ENCODE data around the gene TBX4.

Gene TBX4
- total RNA-seq = 0 reads per million in 2 donors

- no peak for DNase-seq
Measured at GRCh38 chr17:61452301-61453290, at the start of gene TBX4. TSS of gene TBX4 (plus strand) at chr17:61452422. CDS start at chr17:61456491, 4,069 bp downstream.

DNA sequence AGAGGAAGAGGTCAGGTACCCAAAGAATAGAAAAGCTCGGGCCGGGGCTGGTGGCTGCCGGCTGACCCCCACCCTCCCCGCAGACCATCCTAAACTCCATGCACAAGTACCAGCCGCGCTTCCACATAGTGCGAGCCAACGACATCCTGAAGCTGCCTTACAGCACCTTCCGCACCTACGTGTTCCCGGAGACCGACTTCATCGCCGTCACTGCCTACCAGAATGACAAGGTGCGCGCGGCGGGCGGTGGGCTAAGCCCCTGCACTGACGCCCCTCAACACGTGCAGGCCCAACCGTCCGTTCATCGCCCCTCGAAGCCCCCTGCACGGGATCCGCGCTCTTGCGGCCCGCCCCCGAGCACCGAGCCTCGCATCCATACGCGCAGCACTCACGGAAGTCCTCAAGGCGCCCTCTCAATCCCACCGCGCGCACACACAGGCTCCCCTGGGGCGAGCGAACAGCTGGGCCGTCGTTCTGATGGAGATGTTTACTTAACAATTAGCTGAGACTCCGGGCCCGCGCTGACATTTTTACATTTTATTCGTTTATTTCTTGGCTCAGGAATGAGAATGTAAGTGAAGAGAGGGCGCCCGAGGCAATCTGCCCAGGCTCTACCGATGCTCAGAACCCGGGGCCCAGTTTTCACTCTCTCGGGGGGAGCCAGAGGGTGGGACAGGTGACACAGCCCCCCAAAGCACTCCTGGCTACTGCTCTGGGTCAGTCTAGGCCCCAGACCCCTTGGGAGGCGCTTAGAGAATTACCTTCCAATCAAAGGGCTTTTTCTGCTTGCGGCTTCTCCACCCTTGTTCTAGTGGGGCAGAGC is 49.0 kb upstream of the TBX4 start:
- peak in 1 of 5 experiments; percentile 54 for DNase-seq

DNA sequence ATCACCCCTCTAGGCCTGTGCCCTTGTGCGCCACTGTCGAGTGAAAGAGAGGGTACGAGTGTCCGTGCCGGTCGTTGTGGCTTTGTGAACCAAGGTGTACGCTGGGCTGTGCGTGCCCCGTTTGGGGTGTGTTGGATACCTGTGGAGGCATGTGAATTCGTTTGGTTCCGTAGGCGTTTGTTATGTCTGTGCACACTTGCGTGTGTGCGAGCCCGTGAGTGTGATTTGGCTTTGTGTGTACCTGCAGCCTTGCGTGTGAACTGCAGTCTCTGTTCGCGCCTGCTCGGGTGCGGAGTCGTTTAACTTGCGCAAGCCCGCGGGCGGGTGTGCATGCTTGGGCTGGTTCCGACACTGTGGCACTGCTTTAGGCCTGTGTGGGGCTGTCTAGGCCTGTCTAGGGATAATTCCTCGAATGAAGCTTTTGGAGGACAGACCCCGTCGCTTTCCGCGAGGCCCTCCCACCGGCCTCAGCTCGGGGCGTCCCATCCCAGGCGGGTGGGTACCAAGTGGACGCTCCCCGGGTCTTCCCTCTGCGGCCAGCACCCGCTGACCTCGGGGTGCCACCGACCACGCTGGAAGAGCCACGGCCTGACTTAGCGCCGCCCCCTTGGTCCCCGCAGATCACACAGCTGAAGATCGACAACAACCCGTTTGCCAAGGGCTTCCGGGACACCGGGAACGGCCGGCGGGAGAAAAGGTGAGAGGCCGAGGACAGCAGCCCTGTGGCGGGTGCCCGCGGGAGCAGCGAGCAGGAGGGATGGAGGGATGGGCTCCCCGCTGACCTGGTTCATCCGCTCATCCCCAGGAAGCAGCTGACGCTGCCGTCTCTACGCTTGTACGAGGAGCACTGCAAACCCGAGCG is 48.2 kb upstream of the TBX4 start:
- peak in 1 of 5 experiments; percentile 45 for DNase-seq

GRCh38 chr17:61404663-61404912 is 47.6 kb upstream of the TBX4 start:
- DNase-seq = no peak

- DNase-seq = no peak
Measured at GRCh38 chr17:61404913-61405685, 47.1 kb upstream of the TBX4 start.

DNA sequence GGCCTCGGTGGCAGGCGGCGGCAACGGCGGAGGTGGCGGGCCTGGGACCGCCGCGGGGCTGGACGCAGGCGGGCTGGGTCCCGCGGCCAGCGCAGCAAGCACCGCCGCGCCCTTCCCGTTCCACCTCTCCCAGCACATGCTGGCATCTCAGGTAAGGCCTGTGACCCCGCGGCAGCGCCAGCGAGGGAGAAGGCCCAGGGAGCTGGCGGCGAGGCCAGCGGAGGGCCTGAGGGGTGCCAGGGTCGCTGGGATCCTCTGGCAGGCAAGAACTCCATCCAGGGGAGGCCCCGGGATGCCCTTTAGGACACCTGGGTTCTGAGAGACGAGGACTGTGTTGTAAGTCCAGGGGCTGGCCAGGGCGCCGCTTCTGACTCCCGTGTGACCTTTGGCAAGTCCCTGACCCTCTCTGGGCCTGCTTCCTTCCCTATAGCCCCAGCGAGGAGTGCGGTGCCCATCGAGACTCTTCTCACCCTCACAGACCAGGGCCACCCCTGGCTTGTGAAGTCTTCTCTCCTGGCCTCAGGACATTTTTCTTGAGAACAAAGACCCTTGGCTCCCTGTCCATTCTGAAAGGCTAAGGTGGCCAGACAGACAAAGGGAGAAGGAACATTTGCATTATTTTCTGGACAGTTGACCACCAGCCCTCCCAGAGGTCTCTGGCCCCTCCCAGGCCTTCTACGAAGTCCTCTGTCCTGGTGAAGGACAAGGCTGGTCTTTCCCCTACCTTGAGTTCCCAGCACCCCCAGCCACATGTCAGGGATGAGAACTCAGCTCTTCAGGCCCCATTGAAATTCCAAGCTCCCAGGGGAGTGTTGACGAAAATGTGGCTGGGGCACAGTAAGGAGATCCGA is 46.3 kb upstream of the TBX4 start:
- DNase-seq = no peak

DNA sequence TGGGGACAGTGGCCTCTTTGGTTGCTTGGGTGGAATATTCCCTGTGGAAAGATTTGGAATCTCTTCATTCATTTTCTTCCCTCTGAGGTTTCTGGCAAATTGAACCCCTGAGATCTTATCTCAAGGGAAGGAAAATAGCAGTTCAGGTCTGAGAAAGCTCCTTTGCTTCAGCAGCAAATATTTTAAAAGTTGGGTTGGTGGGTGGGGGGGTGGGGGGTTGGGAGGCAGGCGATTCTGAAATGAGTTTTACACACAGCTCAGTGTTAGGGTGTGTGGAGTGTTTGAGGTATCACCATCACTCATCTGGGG is 45.7 kb upstream of the TBX4 start:
- no peak for DNase-seq

DNA sequence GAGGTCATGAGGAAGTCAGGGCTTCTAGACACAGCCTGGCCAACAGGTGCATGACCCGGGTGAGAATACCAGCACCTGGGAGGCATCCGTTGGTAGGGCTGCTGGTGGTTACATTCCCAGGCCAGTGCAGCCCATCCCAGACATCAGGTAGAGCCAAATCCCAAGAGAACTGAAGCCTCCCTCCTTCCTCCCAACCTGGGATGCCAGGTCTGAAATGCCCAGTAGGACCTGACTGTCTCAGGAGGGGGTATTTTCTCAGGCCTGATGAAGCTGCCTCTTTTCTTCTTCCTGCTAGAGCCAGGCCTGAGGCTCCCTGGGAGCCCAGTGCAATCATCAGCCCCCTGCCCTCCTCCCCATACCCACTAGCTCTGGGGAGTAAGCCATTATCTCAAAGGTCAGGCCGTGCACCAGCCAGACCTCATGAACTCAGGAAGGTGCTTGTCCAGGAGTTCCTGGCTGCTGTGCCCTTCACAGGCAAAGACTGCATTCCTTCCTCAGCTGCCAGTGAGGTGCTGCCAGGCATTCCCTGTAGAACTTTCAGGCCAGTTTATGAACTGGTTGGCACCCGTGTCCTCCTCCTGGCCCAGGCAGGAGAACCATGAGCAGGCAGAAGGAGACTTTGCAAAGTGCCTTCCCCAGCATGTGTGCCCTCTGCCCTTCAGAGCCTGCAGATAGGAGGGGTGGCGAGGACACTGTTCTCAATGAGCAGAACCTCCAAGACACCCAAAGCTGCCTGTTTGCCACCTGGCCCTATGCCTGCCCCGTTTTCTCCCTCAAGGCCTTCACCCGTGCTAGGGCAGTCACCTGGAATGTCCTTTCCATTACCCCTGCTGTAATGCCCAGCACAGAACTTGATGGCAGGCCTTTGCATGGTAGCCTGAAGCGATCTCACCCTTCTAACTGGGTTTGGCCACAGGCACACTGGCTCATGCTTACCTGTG is 45.0 kb upstream of the TBX4 start:
- DNase-seq = no peak

DNA sequence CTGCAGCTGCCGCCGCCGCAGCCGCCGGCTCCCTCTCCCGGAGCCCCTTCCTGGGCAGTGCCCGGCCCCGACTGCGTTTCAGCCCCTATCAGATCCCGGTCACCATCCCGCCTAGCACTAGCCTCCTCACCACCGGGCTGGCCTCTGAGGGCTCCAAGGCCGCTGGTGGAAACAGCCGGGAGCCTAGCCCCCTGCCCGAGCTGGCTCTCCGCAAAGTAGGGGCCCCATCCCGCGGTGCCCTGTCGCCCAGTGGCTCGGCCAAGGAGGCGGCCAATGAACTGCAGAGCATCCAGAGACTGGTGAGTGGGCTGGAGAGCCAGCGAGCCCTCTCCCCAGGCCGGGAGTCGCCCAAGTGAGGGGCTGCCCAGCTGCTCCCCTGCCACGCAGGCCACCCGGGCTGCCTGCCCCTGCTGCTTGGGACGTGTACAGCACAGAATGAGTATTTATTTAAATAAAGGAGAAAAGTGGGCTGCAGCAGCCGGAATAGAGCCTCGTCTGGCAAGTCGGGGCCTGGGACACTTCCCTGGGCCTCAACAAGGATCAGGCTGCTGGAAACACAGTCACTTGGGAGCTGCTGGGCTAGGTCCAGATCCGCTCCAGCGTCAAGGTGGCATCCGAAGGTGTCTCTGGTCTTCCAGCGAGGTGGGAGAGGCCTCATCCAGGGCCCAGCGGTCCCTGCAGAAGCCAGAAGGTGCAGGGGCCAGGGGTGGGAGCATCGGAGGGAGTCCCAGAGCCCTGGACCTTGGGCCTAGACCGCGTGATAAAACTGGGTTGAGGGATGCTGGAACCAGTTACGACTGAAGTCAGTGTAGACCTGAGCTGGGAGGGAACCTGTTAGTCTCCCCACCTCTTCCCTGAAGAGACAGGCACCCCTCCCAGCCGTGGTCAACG is 43.8 kb upstream of the TBX4 start:
- DNase-seq = no peak

DNA sequence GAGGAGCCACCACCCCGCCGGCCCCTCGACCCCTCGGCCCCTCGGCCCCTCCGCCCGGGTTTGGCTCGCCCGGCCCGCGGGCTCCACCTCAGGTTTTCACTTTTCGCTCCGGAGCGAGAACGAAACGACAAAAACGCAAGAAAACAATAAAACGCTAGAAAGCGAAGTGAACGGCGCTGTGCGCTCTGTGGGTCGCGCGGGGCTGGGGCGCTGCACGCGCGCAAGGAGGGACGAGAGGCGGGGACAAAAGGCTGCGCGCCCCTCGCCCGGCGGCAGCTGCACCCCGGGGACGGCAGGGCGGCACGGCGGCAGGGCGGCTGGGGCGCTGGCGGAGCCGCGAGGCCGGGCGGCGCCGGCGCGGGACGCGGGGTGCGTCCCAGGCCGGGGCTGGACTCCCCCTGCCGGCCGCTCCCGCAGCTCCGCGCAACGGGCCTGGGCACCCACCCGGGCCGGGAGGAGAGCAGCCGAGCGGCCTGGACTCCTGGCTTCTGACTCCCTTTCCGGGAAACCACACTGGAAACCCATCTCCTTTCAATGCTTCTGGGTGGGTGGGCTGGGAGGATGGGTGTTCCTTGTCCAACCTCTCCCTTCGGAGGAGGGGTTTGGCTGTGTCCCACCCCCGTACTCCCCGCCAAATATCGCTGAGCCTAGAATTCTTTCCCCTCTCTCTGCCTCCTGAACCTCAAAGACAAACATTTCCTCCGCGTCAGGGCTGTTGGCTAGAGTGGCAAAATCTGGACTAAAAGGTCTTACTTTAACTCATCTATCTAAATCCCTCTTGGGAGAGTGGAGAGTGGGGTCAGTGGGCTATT is 42.7 kb upstream of the TBX4 start:
- peak in 2 of 5 experiments; percentile 17 to 55 for DNase-seq

DNA sequence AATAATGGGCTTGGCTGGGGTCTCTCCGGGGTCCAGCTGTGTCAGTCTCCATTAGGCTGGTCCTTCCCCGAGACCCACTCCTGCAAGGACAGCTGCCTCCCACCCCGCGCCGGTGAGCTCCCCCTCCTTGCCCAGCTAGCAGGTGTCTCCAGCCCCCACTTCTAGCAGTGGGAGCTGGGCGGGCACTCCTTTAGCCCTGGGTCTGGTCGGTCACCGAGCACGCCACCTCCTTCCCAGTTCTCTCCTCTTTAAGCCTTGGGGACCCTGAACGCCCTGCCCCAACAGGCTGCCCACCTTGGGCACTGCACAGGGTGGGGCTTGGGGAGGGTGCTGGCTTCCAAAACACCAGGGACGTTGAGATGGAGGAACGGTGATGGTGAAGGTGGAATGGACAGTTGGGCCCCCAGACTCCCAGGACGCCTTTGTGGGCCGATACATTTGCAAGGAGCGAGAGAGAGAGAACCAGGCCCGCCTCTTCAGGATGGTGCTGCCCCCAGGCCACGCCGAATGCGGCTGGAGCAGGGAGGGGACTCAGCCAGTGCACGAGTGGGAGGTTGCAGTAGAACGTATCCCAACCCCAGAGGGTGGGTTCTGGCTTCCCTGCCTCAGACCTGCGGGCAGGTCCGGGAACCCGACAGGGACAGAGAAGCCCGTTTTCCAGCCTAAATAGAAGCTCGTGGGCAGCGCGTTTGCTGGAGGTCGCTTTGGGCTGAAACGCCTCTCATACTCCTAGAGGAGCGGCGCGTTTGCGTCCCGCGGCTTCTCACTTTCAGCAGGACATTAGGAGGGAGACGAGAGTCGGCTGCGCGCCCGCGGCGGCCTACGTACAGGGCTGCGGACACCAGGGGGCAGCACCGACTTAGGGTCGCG is 41.8 kb upstream of the TBX4 start:
- peak; percentile 50 to 77 (median 65) for DNase-seq

DNA sequence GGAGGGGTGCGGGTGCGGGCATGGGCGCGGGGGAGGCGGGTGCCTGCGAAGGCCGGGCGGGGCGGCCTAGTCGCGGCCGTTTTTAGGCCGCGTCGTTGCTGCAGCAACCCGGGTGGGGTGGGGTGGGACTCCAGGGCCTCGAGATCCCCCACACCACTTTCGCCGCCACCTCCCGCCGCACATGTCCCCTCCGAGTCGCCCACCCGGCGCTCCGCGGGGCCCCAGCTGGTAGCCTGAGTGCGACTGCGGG is 41.3 kb upstream of the TBX4 start:
- DNase-seq = no peak

DNA sequence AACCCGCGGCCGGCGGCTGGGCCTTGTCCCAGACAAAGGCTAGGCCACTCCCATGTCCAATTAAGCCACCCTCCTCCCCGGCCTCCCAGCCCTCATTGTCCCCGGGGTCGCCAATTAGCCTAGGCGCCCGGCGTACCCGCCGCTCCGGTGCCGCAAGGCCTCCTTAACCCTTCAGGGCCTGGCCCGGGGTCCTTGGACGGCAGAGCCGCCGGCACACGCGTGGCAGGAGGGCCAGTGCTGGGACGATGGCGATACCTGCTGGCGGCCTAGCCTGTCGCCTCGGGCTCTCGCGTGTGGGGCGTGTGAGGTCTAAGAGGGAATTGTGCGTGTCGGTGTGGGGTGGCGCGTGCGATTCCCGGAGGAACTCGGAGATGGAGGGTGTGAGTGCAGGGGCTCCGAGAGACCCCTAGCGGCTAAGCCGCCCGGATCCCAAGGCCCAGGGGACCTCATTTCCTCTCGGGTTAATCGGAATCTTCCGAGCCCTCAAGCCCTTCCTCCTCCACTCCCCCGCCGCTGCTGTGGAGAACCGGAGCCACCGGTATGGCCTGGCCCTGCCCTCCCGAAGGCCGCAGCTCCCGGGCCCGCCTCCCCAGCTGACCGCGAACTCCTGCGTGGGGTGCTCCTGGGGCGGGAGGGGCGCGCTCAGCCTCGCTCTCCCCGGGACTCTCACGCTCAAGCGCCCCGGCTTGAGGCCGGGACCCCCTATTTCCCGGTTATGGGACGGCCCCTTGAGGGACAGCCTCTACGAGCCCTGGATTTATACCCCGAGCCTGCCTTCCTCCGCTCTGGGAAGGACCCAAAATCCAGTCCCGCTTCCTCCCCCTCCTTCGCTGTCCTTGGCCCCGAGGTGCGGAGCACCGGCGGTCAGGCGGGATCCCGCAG is 40.7 kb upstream of the TBX4 start:
- DNase-seq = peak in 1 of 5 experiments; percentile 6

DNA sequence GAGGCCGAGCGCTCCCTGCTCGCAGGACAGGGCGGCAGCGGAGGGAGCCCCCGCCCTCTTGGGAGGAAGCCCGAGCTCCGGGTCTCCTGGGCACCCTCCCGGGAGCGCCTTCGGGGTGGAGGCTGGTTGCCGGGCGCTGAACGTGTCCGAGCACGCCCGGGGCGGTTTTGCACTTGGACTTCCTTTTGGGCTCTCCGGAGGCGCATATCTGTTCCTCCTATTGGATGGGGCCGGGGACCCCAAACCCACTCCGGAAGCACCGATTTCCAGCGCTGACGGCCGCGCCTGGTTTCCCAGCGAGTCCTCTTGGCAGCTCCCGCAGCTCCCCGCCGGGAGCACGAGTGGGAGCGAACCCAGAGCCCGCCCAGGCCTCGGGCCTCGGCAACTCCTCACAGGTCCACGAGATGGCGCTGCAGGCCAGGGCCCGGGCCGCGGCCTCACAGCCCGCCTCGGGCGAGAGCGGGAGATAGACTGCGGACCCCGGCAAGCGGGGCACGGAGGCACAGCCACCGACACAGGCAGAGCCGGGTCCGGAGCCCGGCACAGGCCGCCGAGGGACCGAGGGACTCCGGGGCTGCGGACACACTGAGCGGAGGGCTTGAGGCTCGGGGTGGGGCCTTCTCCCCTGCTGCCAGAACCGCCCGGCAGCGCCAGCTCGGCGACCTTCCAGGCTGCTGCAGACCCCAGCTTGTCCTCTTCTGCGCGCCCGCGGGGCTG is 39.9 kb upstream of the TBX4 start:
- peak; percentile 59 to 73 (median 69) for DNase-seq

- DNase-seq = no peak
Measured at GRCh38 chr17:61412860-61413660, 39.2 kb upstream of the TBX4 start.

Data from T-helper 2 cell (primary cell).